Endodermal cell (in vitro differentiated cells): ENCODE data around the gene RTEL1. TPM values are rescaled to one million over a fixed set of nuclear protein-coding genes. Genes with fewer than 3 reads are reported as not detected.

Experiments used
- DNase-seq: peaks from one replicate; pipeline ENCODE4 v3.0.0-alpha.2; 2017
- H3K27ac ChIP-seq: 2 replicates; pipeline ENCODE4 v1.5.1; 2013; ENCODE audit warnings: mild to moderate bottlenecking, low read depth, low read length, moderate library complexity
- H3K27me3 ChIP-seq: 2 replicates; pipeline ENCODE4 v1.6.1; 2013; ENCODE audit warnings: mild to moderate bottlenecking, low read length, moderate library complexity; ENCODE audit not compliant: insufficient read depth, control insufficient read depth, poor library complexity, severe bottlenecking
- H3K36me3 ChIP-seq: 2 replicates; pipeline ENCODE4 v1.7.0; 2013; ENCODE audit warnings: mild to moderate bottlenecking, low read length, moderate library complexity; ENCODE audit not compliant: control insufficient read depth, insufficient read depth
- H3K4me1 ChIP-seq: one replicate; pipeline ENCODE4 v1.7.0; 2013; ENCODE audit warnings: low read length; ENCODE audit not compliant: control insufficient read depth, insufficient read depth
- H3K4me3 ChIP-seq: 2 replicates; pipeline ENCODE4 v1.5.1; 2013; ENCODE audit warnings: mild to moderate bottlenecking, low read length, moderate library complexity
- H3K9ac ChIP-seq: 2 replicates; pipeline ENCODE4 v1.6.1; 2013; ENCODE audit warnings: mild to moderate bottlenecking, low read length, moderate library complexity; ENCODE audit not compliant: poor library complexity, severe bottlenecking; ENCODE audit errors: extremely low read depth
- H3K9me3 ChIP-seq: 2 replicates; pipeline ENCODE4 v1.6.1; 2013; ENCODE audit warnings: mild to moderate bottlenecking, low read length, moderate library complexity; ENCODE audit not compliant: control insufficient read depth
- H3K27ac Mint-ChIP-seq: 2 replicates; pipeline ENCODE4 v1.8.0; 2020; ENCODE audit warnings: mixed read lengths
- H3K27me3 Mint-ChIP-seq: 2 replicates; pipeline ENCODE4 v1.8.0; 2021; ENCODE audit warnings: mild to moderate bottlenecking, mixed read lengths; ENCODE audit not compliant: insufficient read depth
- H3K36me3 Mint-ChIP-seq: 2 replicates; pipeline ENCODE4 v1.8.0; 2020; ENCODE audit warnings: low read depth, mixed read lengths
- H3K4me1 Mint-ChIP-seq: 2 replicates; pipeline ENCODE4 v1.8.0; 2020; ENCODE audit warnings: mixed read lengths
- H3K4me3 Mint-ChIP-seq: 2 replicates; pipeline ENCODE4 v1.8.0; 2020; ENCODE audit warnings: mild to moderate bottlenecking, moderate library complexity, mixed read lengths
- H3K9me3 Mint-ChIP-seq: 2 replicates; pipeline ENCODE4 v1.8.0; 2020; ENCODE audit warnings: mild to moderate bottlenecking, mixed read lengths
- CTCF ChIP-seq: fragments of 200-600 bp; sonication (generic); conservative IDR thresholded peaks from 2 replicates; pipeline ENCODE4 v1.5.0; 2021; ENCODE audit warnings: antibody characterized with exemption, mild to moderate bottlenecking
- WGBS, 2 experiments: methylation state at CpG; one replicate each; pipeline versions ENCODE4 v1.1.5 to v1.1.7; 2013; ENCODE audit warnings: missing lambda C conversion rate in 2 of 2, mixed read lengths in 1 of 2; ENCODE audit not compliant: insufficient coverage in 1 of 2, insufficient read length in 1 of 2; 5-methylcytosine and 5-hydroxymethylcytosine counted together
- total RNA-seq, 2 donors: library from RNA; stranded (reverse); fragmentation: NEBNext Ultra II Directional in 1 of 2; extraction: Animal tissue kit (Norgen Biotek cat#: 25700) in 1 of 2; gene quantifications; 2 replicates in 1 of 2; 3 replicates in 1 of 2; pipeline ENCODE4 v1.2.1, GENCODE V29; 2021

RTEL1 gene
- total RNA-seq, 2 donors from 2014 or later, result 33.9 to 36.7 TPM

DNA sequence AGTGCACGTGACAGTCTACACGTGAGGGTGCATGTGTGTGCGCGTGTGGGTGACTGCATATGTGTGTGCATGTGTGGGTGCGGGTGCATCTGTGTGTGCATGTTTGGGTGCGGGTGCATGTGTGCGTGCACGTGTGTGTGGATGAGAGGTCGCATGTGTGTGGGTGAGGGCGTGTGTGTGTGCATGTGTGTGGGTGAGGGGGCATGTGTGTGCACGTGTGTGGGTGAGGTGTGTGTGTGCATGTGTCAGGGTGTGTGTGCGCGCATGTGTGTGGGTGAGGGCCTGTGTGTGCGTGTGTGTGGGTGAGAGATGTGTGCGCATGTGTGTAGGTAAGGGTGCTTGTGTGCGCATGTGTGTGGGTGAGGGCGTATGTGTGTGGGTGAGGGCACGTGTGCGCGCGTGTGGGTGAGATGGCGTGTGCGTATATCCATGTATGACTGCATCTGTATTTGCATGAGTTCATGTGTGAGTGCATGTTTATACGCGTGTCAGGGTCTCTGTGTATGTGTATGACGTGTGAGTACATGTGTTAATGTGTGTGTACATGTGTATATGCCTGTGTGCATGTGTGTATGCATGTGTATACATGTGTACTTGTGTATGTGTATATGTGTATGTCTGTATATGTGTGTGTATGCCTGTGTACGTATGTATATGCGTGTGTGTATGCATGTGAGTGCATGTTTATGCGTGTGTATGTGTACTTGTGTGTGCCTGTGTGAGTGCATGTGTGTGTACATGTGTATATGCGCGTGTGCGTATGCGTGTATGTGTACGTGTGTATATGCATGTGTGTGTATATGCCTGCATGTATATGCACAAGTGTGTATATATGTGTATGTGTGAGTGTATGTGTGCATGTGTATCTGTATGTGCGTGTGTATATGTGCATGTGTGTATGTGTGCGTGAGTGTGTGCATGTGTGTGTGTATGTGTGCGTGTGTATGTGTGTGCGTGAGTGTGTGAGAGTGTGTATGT, 74.3 kb downstream of the RTEL1 start:
- TF ChIP-seq CTCF, result no peak
- H3K36me3 Mint-ChIP-seq, result peaks cover 31% of the 10 kb centered on the region
- no peak overlapping the region for H3K27ac ChIP-seq
- WGBS, 2 experiments, result 84 to 88% methylated on average over 21 to 37 of the region's 38 CpGs
- H3K36me3 ChIP-seq, result peaks cover 39% of the 10 kb centered on the region
- H3K9me3 ChIP-seq, result no peaks in the 10 kb centered on the region
- H3K4me1 ChIP-seq, result no peaks in the 10 kb centered on the region
- no peaks in the 10 kb centered on the region for H3K27me3 ChIP-seq
- H3K9me3 Mint-ChIP-seq, result no peaks in the 10 kb centered on the region
- peaks cover 1% of the 10 kb centered on the region for H3K27me3 Mint-ChIP-seq
- no peaks in the 10 kb centered on the region for H3K4me1 Mint-ChIP-seq
- DNase-seq, result no peak
- H3K4me3 ChIP-seq, result no peak overlapping the region
- no peak overlapping the region for H3K4me3 Mint-ChIP-seq
- no peak overlapping the region for H3K27ac Mint-ChIP-seq
- no peak overlapping the region for H3K9ac ChIP-seq

DNA sequence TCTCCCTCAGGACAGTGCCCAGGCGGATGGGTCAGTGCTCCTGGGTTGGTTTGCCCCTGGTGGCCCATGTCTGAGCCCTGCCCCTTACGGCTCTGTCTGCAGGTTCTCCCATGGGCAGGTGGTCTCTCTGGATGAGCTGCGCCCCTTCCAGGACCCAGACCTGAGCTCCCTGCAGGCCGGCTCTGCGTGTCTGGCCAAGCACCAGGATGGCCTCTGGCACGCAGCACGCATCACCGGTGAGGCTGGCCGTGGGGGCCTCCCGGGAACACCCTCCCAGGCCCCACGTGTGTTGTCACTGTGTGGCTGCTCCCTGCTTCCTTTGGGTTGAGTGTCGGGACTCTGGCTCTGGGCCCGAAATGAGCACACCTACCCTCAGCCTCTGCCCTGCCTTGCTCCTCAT, 75.0 kb downstream of the RTEL1 start:
- Histone ChIP-seq H3K9ac (no peak overlapping the region), H3K36me3 (peaks cover 39% of the 10 kb centered on the region), H3K9me3 (no peaks in the 10 kb centered on the region), H3K4me1 (no peaks in the 10 kb centered on the region), H3K4me3 (no peak overlapping the region), H3K27me3 (no peaks in the 10 kb centered on the region), H3K27ac (no peak overlapping the region)
- no peak for TF ChIP-seq CTCF
- Mint-ChIP-seq H3K4me3 (no peak overlapping the region), H3K9me3 (no peaks in the 10 kb centered on the region), H3K4me1 (no peaks in the 10 kb centered on the region), H3K27me3 (peaks cover 1% of the 10 kb centered on the region), H3K36me3 (peaks cover 28% of the 10 kb centered on the region), H3K27ac (no peak overlapping the region)
- DNase-seq, result no peak
- WGBS, 2 experiments, result 96% methylated on average over 13 of the region's 13 CpGs

GRCh38 chr20:63733579-63734081, 75.5 kb downstream of the RTEL1 start:
- no peaks in the 10 kb centered on the region for H3K4me1 ChIP-seq
- no peaks in the 10 kb centered on the region for H3K9me3 ChIP-seq
- Mint-ChIP-seq H3K4me1 (no peaks in the 10 kb centered on the region), H3K27ac (peak overlapping the region; percentile 52), H3K9me3 (no peaks in the 10 kb centered on the region), H3K27me3 (peaks cover 1% of the 10 kb centered on the region), H3K4me3 (no peak overlapping the region), H3K36me3 (peaks cover 23% of the 10 kb centered on the region)
- DNase-seq, result no peak
- H3K27ac ChIP-seq, result no peak overlapping the region
- H3K27me3 ChIP-seq, result no peaks in the 10 kb centered on the region
- 95 to 98% methylated on average over 14 to 18 of the region's 18 CpGs for WGBS, 2 experiments
- H3K4me3 ChIP-seq, result no peak overlapping the region
- H3K36me3 ChIP-seq, result peaks cover 39% of the 10 kb centered on the region
- TF ChIP-seq CTCF, result no peak
- no peak overlapping the region for H3K9ac ChIP-seq
